Keratinocyte (primary cell): ENCODE results near the gene DISP2. TPM values are rescaled to one million over a fixed set of nuclear protein-coding genes. Genes with fewer than 3 reads are reported as not detected.

ENCODE experiments used
- DNase-seq: peaks from one replicate; pipeline ENCODE4 v3.0.0-alpha.2; 2011; ENCODE audit warnings: low read depth, missing footprints, low spot score
- FAIRE-seq: peaks from 2 replicates; lab custom pipeline; 2011; peaks lifted over from hg19 to GRCh38; lab: Jason Lieb, UNC
- H2AFZ ChIP-seq: 2 replicates; pipeline ENCODE4 v1.6.0; 2012; ENCODE audit warnings: low read length, control low read depth, inconsistent platforms; ENCODE audit not compliant: control insufficient read depth
- H3K27ac ChIP-seq: 2 replicates; pipeline ENCODE4 v1.5.1; 2011; ENCODE audit warnings: low read length; ENCODE audit not compliant: control insufficient read depth, insufficient read depth
- H3K27me3 ChIP-seq: 3 replicates; pipeline ENCODE4 v1.6.0; 2011; ENCODE audit warnings: low read length; ENCODE audit not compliant: control insufficient read depth, insufficient read depth; ENCODE audit errors: extremely low read depth
- H3K36me3 ChIP-seq, 2 experiments: 2 replicates in 1 of 2; 3 replicates in 1 of 2; pipeline ENCODE4 v1.5.1; 2011; ENCODE audit warnings: low read length in 2 of 2, mild to moderate bottlenecking in 1 of 2; ENCODE audit not compliant: control insufficient read depth in 2 of 2, insufficient read depth in 2 of 2; ENCODE audit errors: extremely low read depth in 1 of 2
- H3K4me1 ChIP-seq: 3 replicates; pipeline ENCODE4 v1.5.1; 2011; ENCODE audit warnings: low read length; ENCODE audit not compliant: control insufficient read depth, insufficient read depth; ENCODE audit errors: extremely low read depth
- H3K4me2 ChIP-seq: 3 replicates; pipeline ENCODE4 v1.6.0; 2011; ENCODE audit warnings: low read depth, low read length; ENCODE audit not compliant: control insufficient read depth, insufficient read depth; ENCODE audit errors: extremely low read depth
- H3K4me3 ChIP-seq, 3 experiments: fragments of 200-600 bp in 1 of 3; sonication (generic) in 1 of 3; 2 replicates in 2 of 3; 3 replicates in 1 of 3; pipeline ENCODE4 v1.5.1; 2011 to 2016; ENCODE audit warnings: low read length in 3 of 3, mild to moderate bottlenecking in 3 of 3, control low read depth in 2 of 3, inconsistent platforms in 1 of 3, low read depth in 1 of 3, mixed read lengths in 1 of 3, mixed run types in 1 of 3, moderate library complexity in 1 of 3; ENCODE audit not compliant: control insufficient read depth in 2 of 3, insufficient read depth in 2 of 3; ENCODE audit errors: extremely low read depth in 1 of 3
- H3K79me2 ChIP-seq: 2 replicates; pipeline ENCODE4 v1.6.0; 2012; ENCODE audit warnings: low read length; ENCODE audit not compliant: control insufficient read depth, insufficient read depth
- H3K9ac ChIP-seq: 3 replicates; pipeline ENCODE4 v1.6.0; 2011; ENCODE audit warnings: low read length; ENCODE audit not compliant: control insufficient read depth, insufficient read depth; ENCODE audit errors: extremely low read depth
- H3K9me1 ChIP-seq: 3 replicates; pipeline ENCODE4 v1.6.0; 2011; ENCODE audit warnings: low read length; ENCODE audit not compliant: control insufficient read depth, insufficient read depth; ENCODE audit errors: extremely low read depth
- H3K9me3 ChIP-seq: 2 replicates; pipeline ENCODE4 v1.5.1; 2012; ENCODE audit warnings: low read depth, low read length; ENCODE audit not compliant: control insufficient read depth
- H4K20me1 ChIP-seq: 3 replicates; pipeline ENCODE4 v1.6.0; 2011; ENCODE audit warnings: low read length; ENCODE audit not compliant: control insufficient read depth, insufficient read depth; ENCODE audit errors: extremely low read depth
- CTCF ChIP-seq, 3 experiments: IDR thresholded peaks in 1 of 3; conservative IDR thresholded peaks in 1 of 3; optimal IDR thresholded peaks in 1 of 3; 2 replicates in 2 of 3; 3 replicates in 1 of 3; pipeline versions ENCODE3 to v1.5.1; 2011; ENCODE audit warnings: low read length in 3 of 3, mild to moderate bottlenecking in 3 of 3, moderate library complexity in 2 of 3, control low read depth in 1 of 3, inconsistent platforms in 1 of 3; ENCODE audit not compliant: insufficient read depth in 2 of 3; ENCODE audit errors: extremely low read depth in 1 of 3
- EZH2 ChIP-seq: IDR thresholded peaks from one replicate; pipeline ENCODE4 v1.6.1; 2012; ENCODE audit warnings: inconsistent platforms, mild to moderate bottlenecking, low read length, moderate library complexity
- dilution Hi-C: fragments of 300-500 bp; cut with MboI; formaldehyde crosslinking; loops from one replicate; pipeline ENCODE4 v1.7.0; 2020; ENCODE audit warnings: low sequenced_read_pairs; ENCODE audit not compliant: extremely low pct_ligation_motif_present
- polyA plus RNA-seq, 5 experiments: library from polyadenylated mRNA; depleted of rRNA in 3 of 5; stranded (reverse) in 3 of 5; stranded (forward) in 1 of 5; unstranded in 1 of 5; fragments of >200 nt; gene quantifications; 1 replicate in 1 of 5; 2 replicates in 3 of 5; 3 replicates in 1 of 5; pipeline versions ENCODE4 v1.2.1 to v1.2.3, GENCODE V29; 2011 to 2012; ENCODE audit warnings: missing spikeins in 2 of 5, low read depth in 1 of 5, low replicate concordance in 1 of 5

Gene DISP2
- polyA plus RNA-seq, 1 donor (not counting 4 experiments of a cell fraction or from before 2014, with no cell fraction given), result 0.12 TPM

- H3K4me1 ChIP-seq, result peaks cover 17% of the 10 kb centered on the region
- H2AFZ ChIP-seq, result no peak overlapping the region
- H4K20me1 ChIP-seq, result no peaks in the 10 kb centered on the region
- H3K9me3 ChIP-seq, result no peaks in the 10 kb centered on the region
- no peaks in the 10 kb centered on the region for H3K79me2 ChIP-seq
- no peak for DNase-seq
- no peak for FAIRE-seq
- peaks cover 4 to 6% of the 10 kb centered on the region in 2 experiments for H3K36me3 ChIP-seq
- H3K9ac ChIP-seq, result no peak overlapping the region
- H3K27me3 ChIP-seq, result no peaks in the 10 kb centered on the region
- peak overlapping the region; percentile 56 for H3K4me2 ChIP-seq
- TF ChIP-seq CTCF (optimal IDR thresholded peaks at IDR 0.05 in 1 of 3, IDR thresholded peaks at IDR 0.05 in 1 of 3, conservative IDR thresholded peaks at IDR 0.05 in 1 of 3; ENCODE audit: extremely low read depth in 1 of 3, insufficient read depth in 2 of 3, low read length in 3 of 3) (no peak), EZH2 (no peak)
- dilution Hi-C loops, result no loop called here
- no peaks in the 10 kb centered on the region for H3K9me1 ChIP-seq
- H3K4me3 ChIP-seq, result no peak overlapping the region
- no peak overlapping the region for H3K27ac ChIP-seq
These were observed 62.2 kb downstream of the DISP2 start for GRCh38 chr15:40420071-40420713.

- H3K36me3 ChIP-seq, result peaks cover under 1 to 3% of the 10 kb centered on the region in 2 experiments
- no peaks in the 10 kb centered on the region for H3K27me3 ChIP-seq
- H3K4me3 ChIP-seq, result no peak overlapping the region
- no peak overlapping the region for H2AFZ ChIP-seq
- peak overlapping the region; percentile 56 for H3K4me2 ChIP-seq
- peaks cover 17% of the 10 kb centered on the region for H3K4me1 ChIP-seq
- DNase-seq (peak; percentile 62), FAIRE-seq (peak; percentile 92)
- no peaks in the 10 kb centered on the region for H3K9me3 ChIP-seq
- no peaks in the 10 kb centered on the region for H3K79me2 ChIP-seq
- H3K27ac ChIP-seq, result no peak overlapping the region
- H3K9ac ChIP-seq, result no peak overlapping the region
- TF ChIP-seq EZH2, result no peak
- TF ChIP-seq CTCF (optimal IDR thresholded peaks at IDR 0.05 in 1 of 3, IDR thresholded peaks at IDR 0.05 in 1 of 3, conservative IDR thresholded peaks at IDR 0.05 in 1 of 3; ENCODE audit: extremely low read depth in 1 of 3, insufficient read depth in 2 of 3, low read length in 3 of 3), result no peak
- dilution Hi-C loops, result no loop called here
- no peaks in the 10 kb centered on the region for H3K9me1 ChIP-seq
- no peaks in the 10 kb centered on the region for H4K20me1 ChIP-seq
These were observed 62.8 kb downstream of the DISP2 start for GRCh38 chr15:40420793-40421192.
